ENCODE results near the gene CCRL2.

GRCh38 chr3:46411271-46411670 lies 4.2 kb downstream of the CCRL2 start:
- no peak for TF ChIP-seq EZH2 (optimal IDR thresholded peaks at IDR 0.05; ENCODE audit: low read depth, low read length)
- no peak for TF ChIP-seq CTCF (IDR thresholded peaks at IDR 0.05; ENCODE audit: low read length)
